Mucosa of rectum (tissue), 2 donors: ENCODE results near the gene ATXN1.
"Not testable (repeated sequence)": the region's sequence is repeated elsewhere in the genome, so short reads cannot be mapped to it uniquely, and the experiment has no call there.

Experiments used
- H3K27ac ChIP-seq, 2 donors: one replicate each; pipeline ENCODE4 v1.7.0; 2013; ENCODE audit warnings: inconsistent platforms in 2 of 2, low read depth in 2 of 2, low read length in 2 of 2
- H3K27me3 ChIP-seq, 2 donors: one replicate each; pipeline ENCODE4 v1.7.0; 2013; ENCODE audit warnings: low read length in 2 of 2; ENCODE audit not compliant: control insufficient read depth in 2 of 2, insufficient read depth in 2 of 2
- H3K36me3 ChIP-seq, 2 donors: one replicate each; pipeline ENCODE4 v1.7.0; 2013; ENCODE audit warnings: low read length in 2 of 2; ENCODE audit not compliant: control insufficient read depth in 2 of 2, insufficient read depth in 2 of 2
- H3K4me1 ChIP-seq, 2 donors: one replicate each; pipeline ENCODE4 v1.7.0; 2013; ENCODE audit warnings: low read length in 2 of 2, mild to moderate bottlenecking in 1 of 2; ENCODE audit not compliant: control insufficient read depth in 2 of 2, insufficient read depth in 2 of 2
- H3K4me3 ChIP-seq, 2 donors: one replicate each; pipeline ENCODE4 v1.7.0; 2013; ENCODE audit warnings: low read length in 2 of 2
- H3K9ac ChIP-seq, 2 donors: one replicate each; pipeline ENCODE4 v1.7.0; 2013; ENCODE audit warnings: low read length in 2 of 2, low read depth in 1 of 2, mild to moderate bottlenecking in 1 of 2
- H3K9me3 ChIP-seq, 2 donors: one replicate each; pipeline ENCODE4 v1.7.0; 2013; ENCODE audit warnings: low read length in 2 of 2; ENCODE audit not compliant: control insufficient read depth in 2 of 2
- donor health status: healthy.
- donor health status: Normal muscosa, but diverticular disease.

ATXN1 gene

GRCh38 chr6:16461491-16461890, 299.8 kb downstream of the ATXN1 start:
- Histone ChIP-seq H3K27ac (no peak overlapping the region), H3K4me1 (no peaks in the 10 kb centered on the region), H3K4me3 (no peak overlapping the region), H3K36me3 (no peaks in the 10 kb centered on the region), H3K9ac (no peak overlapping the region), H3K27me3 (no peaks in the 10 kb centered on the region), H3K9me3 (no peaks in the 10 kb centered on the region)

GRCh38 chr6:16459472-16459871, 301.8 kb downstream of the ATXN1 start:
- not testable (repeated sequence) for H3K4me3 ChIP-seq, H3K4me1 ChIP-seq, H3K27me3 ChIP-seq, H3K36me3 ChIP-seq, H3K9me3 ChIP-seq, H3K27ac ChIP-seq, H3K9ac ChIP-seq

- Histone ChIP-seq H3K27ac (no peak overlapping the region), H3K9ac (no peak overlapping the region), H3K4me1 (no peaks in the 10 kb centered on the region), H3K9me3 (no peaks in the 10 kb centered on the region), H3K4me3 (no peak overlapping the region), H3K27me3 (no peaks in the 10 kb centered on the region), H3K36me3 (peaks cover 0 to 4% of the 10 kb centered on the region in 2 donors)
Measured at GRCh38 chr6:16452348-16452747, 308.9 kb downstream of the ATXN1 start.

- Histone ChIP-seq H3K9me3 (no peaks in the 10 kb centered on the region), H3K27me3 (no peaks in the 10 kb centered on the region), H3K36me3 (peaks cover 0 to 4% of the 10 kb centered on the region in 2 donors), H3K4me3 (no peak overlapping the region), H3K4me1 (no peaks in the 10 kb centered on the region), H3K9ac (no peak overlapping the region), H3K27ac (no peak overlapping the region)
Measured at GRCh38 chr6:16450821-16451220, 310.4 kb downstream of the ATXN1 start.

GRCh38 chr6:16450285-16450684, 311.0 kb downstream of the ATXN1 start:
- no peaks in the 10 kb centered on the region for H3K36me3 ChIP-seq
- H3K9ac ChIP-seq: no peak overlapping the region
- no peak overlapping the region for H3K4me3 ChIP-seq
- no peaks in the 10 kb centered on the region for H3K4me1 ChIP-seq
- no peaks in the 10 kb centered on the region for H3K27me3 ChIP-seq
- H3K9me3 ChIP-seq: no peaks in the 10 kb centered on the region
- no peak overlapping the region for H3K27ac ChIP-seq

- H3K27ac ChIP-seq: no peak overlapping the region
- no peaks in the 10 kb centered on the region for H3K27me3 ChIP-seq
- H3K4me1 ChIP-seq: no peaks in the 10 kb centered on the region
- no peaks in the 10 kb centered on the region for H3K9me3 ChIP-seq
- no peak overlapping the region for H3K9ac ChIP-seq
- no peak overlapping the region for H3K4me3 ChIP-seq
- H3K36me3 ChIP-seq: no peaks in the 10 kb centered on the region
Measured at GRCh38 chr6:16446273-16446672, 315.0 kb downstream of the ATXN1 start.

GRCh38 chr6:16442031-16442430, 319.2 kb downstream of the ATXN1 start:
- Histone ChIP-seq H3K36me3 (no peaks in the 10 kb centered on the region), H3K27ac (no peak overlapping the region), H3K4me3 (no peak overlapping the region), H3K27me3 (no peaks in the 10 kb centered on the region), H3K9me3 (no peaks in the 10 kb centered on the region), H3K9ac (no peak overlapping the region), H3K4me1 (no peaks in the 10 kb centered on the region)

GRCh38 chr6:16441262-16441661, 320.0 kb downstream of the ATXN1 start:
- Histone ChIP-seq H3K4me1 (no peaks in the 10 kb centered on the region), H3K27ac (no peak overlapping the region), H3K4me3 (no peak overlapping the region), H3K9me3 (no peaks in the 10 kb centered on the region), H3K9ac (no peak overlapping the region), H3K36me3 (no peaks in the 10 kb centered on the region), H3K27me3 (no peaks in the 10 kb centered on the region)

- Histone ChIP-seq H3K36me3 (no peaks in the 10 kb centered on the region), H3K4me3 (no peak overlapping the region), H3K27me3 (no peaks in the 10 kb centered on the region), H3K4me1 (no peaks in the 10 kb centered on the region), H3K9me3 (no peaks in the 10 kb centered on the region), H3K27ac (no peak overlapping the region), H3K9ac (no peak overlapping the region)
Measured at GRCh38 chr6:16440636-16441212, 320.5 kb downstream of the ATXN1 start.

- Histone ChIP-seq H3K9me3 (no peaks in the 10 kb centered on the region), H3K27ac (no peak overlapping the region), H3K4me1 (no peaks in the 10 kb centered on the region), H3K9ac (no peak overlapping the region), H3K27me3 (no peaks in the 10 kb centered on the region), H3K36me3 (no peaks in the 10 kb centered on the region), H3K4me3 (no peak overlapping the region)
Measured at GRCh38 chr6:16438718-16439591, 322.3 kb downstream of the ATXN1 start.
